Bronchial epithelial cell (primary cell): ENCODE results near the gene NEDD4L. TPM values are rescaled to one million over a fixed set of nuclear protein-coding genes. Genes with fewer than 3 reads are reported as not detected.

Experiments used
- DNase-seq: peaks from one replicate; pipeline ENCODE4 v3.0.0-alpha.2; 2010; ENCODE audit warnings: low read depth
- FAIRE-seq: peaks from 2 replicates; lab custom pipeline; 2011; peaks lifted over from hg19 to GRCh38; lab: Jason Lieb, UNC
- H3K27me3 ChIP-seq: 2 replicates; pipeline ENCODE4 v1.5.1; 2011; ENCODE audit warnings: low read length; ENCODE audit not compliant: control insufficient read depth, insufficient read depth
- H3K36me3 ChIP-seq: 2 replicates; pipeline ENCODE4 v1.5.1; 2011; ENCODE audit warnings: low read length; ENCODE audit not compliant: control insufficient read depth, insufficient read depth
- H3K4me3 ChIP-seq: 2 replicates; pipeline ENCODE4 v1.5.1; 2011; ENCODE audit warnings: mild to moderate bottlenecking, low read depth, low read length, control low read depth
- CTCF ChIP-seq: IDR thresholded peaks from 2 replicates; pipeline ENCODE4 v1.5.1; 2011; ENCODE audit warnings: mild to moderate bottlenecking, moderate library complexity, low read length, control low read depth, inconsistent platforms; ENCODE audit not compliant: insufficient read depth, severe bottlenecking
- total RNA-seq: library from RNA; depleted of rRNA; stranded (reverse); fragments of >200 nt; gene quantifications from 2 replicates; pipeline ENCODE4 v1.2.1, GENCODE V29; 2014

NEDD4L gene
- total RNA-seq, 1 donor from 2014 or later = 11.3 TPM

- H3K36me3 ChIP-seq = peaks cover 4% of the 10 kb centered on the region
- H3K4me3 ChIP-seq = no peak overlapping the region
- no peak for TF ChIP-seq CTCF
- no peak for FAIRE-seq
- no peaks in the 10 kb centered on the region for H3K27me3 ChIP-seq
- DNase-seq = no peak
Observed at GRCh38 chr18:58335821-58336220, 291.8 kb downstream of the NEDD4L start.

- TF ChIP-seq CTCF = no peak
- no peak for DNase-seq
- FAIRE-seq = no peak
Observed at GRCh38 chr18:58336605-58337004, 292.6 kb downstream of the NEDD4L start.

GRCh38 chr18:58337285-58337684 lies 293.3 kb downstream of the NEDD4L start:
- no peak for TF ChIP-seq CTCF
- H3K27me3 ChIP-seq = no peaks in the 10 kb centered on the region
- peaks cover 5% of the 10 kb centered on the region for H3K36me3 ChIP-seq
- FAIRE-seq (no peak), DNase-seq (no peak)
- H3K4me3 ChIP-seq = no peak overlapping the region

More at GRCh38 chr18:58336605-58337004, 292.6 kb downstream of the NEDD4L start:
- H3K4me3 ChIP-seq = no peak overlapping the region
- H3K36me3 ChIP-seq = peaks cover 3% of the 10 kb centered on the region
- H3K27me3 ChIP-seq = no peaks in the 10 kb centered on the region

- FAIRE-seq = no peak
- peaks cover 7% of the 10 kb centered on the region for H3K36me3 ChIP-seq
- TF ChIP-seq CTCF = no peak
- no peak for DNase-seq
- H3K4me3 ChIP-seq = no peak overlapping the region
- no peaks in the 10 kb centered on the region for H3K27me3 ChIP-seq
Observed at GRCh38 chr18:58337686-58338085, 293.7 kb downstream of the NEDD4L start.

- FAIRE-seq = no peak
- peaks cover 7% of the 10 kb centered on the region for H3K36me3 ChIP-seq
- TF ChIP-seq CTCF = no peak
Observed at GRCh38 chr18:58338141-58338540, 294.1 kb downstream of the NEDD4L start.

GRCh38 chr18:58338961-58339592 lies 295.1 kb downstream of the NEDD4L start:
- no peak for TF ChIP-seq CTCF
- Histone ChIP-seq H3K4me3 (no peak overlapping the region), H3K36me3 (peaks cover 7% of the 10 kb centered on the region), H3K27me3 (no peaks in the 10 kb centered on the region)
- FAIRE-seq = no peak
- peak; percentile 80 for DNase-seq

More at GRCh38 chr18:58338141-58338540, 294.1 kb downstream of the NEDD4L start:
- Histone ChIP-seq H3K27me3 (no peaks in the 10 kb centered on the region), H3K4me3 (no peak overlapping the region)
- no peak for DNase-seq
